Pons (tissue), 1 donor: ENCODE measurements around the gene CMIP.
"Not testable (repeated sequence)": the region's sequence is repeated elsewhere in the genome, so short reads cannot be mapped to it uniquely, and the experiment has no call there.

Experiments
- DNase-seq: peaks from one replicate; pipeline ENCODE4 v3.0.0-alpha.2; 2016; ENCODE audit warnings: low spot score

CMIP gene

GRCh38 chr16:81686391-81687130 is 242.0 kb downstream of the CMIP start:
- no peak for DNase-seq

GRCh38 chr16:81687131-81687456 is 242.5 kb downstream of the CMIP start:
- no peak for DNase-seq

DNA sequence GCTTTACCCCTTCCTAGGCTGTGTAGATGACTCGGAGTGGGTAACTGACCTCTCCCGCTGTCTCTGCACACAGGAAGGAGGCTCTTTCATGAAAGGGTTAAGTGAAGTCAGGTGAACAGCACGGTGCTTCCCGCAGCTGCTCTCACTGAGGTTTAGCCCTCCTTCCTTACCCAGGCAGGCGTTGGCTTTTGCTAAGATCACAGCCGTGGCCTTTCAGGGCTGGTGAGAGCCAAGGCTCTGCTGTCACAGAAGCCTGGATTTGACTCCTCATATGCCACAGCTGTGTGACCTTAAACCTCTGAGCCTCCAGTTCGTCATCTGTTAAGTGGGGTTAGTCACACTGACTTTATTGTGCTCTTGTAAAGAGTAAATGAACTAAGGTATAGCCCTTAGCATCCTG is 243.6 kb downstream of the CMIP start:
- DNase-seq = no peak

DNA sequence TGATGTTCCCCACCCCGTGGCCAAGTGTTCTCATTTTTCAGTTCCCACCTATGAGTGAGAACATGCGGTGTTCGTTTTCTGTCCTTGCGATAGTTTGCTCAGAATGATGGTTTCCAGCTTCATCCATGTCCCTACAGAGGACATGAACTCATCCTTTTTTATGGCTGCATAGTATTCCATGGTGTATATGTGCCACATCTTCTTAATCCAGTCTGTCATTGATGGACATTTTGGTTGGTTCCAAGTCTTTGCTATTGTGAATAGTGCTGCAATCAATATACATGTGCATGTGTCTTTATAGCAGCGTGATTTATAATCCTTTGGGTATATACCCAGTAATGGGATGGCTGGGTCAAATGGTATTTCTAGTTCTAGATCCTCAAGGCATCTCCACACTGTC is 244.2 kb downstream of the CMIP start:
- not testable (repeated sequence) for DNase-seq

GRCh38 chr16:81692021-81692420 is 247.4 kb downstream of the CMIP start:
- DNase-seq = no peak

GRCh38 chr16:81692571-81692970 is 248.0 kb downstream of the CMIP start:
- no peak for DNase-seq

DNA sequence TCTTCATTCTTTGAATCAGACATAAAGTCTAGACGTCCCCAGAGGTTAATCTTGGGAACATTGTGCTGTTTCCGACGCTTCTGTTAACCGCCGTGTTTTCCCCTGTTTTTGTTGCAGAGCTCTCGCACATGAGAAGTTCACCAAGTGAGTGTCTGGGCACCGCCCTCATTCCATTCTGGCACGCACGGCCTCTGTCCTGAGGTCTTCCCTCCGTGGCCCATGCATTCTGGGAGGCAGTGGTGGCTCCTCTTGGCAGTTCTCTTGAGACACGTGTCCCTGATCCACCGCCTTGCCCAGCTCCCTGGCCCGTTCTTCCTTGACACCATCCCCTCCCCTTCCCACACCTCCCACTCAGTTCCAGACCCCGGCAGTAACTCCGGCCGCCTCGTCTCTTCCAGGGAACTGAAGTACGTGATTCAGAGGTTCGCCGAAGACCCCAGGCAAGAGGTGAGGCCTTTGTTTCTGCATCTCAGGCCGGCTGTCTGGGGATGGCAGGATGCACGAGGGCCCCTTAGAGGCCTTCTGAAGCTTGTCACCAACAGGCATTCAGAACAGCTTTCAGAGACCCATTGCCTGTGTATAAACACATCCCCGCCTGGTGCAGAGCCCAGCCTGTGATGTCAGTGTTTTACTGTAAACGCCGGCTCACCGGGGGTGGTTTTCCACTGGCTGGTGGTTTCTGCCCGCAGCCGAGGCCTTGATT is 248.6 kb downstream of the CMIP start:
- DNase-seq = no peak

GRCh38 chr16:81693744-81694303 is 249.2 kb downstream of the CMIP start:
- DNase-seq = no peak

DNA sequence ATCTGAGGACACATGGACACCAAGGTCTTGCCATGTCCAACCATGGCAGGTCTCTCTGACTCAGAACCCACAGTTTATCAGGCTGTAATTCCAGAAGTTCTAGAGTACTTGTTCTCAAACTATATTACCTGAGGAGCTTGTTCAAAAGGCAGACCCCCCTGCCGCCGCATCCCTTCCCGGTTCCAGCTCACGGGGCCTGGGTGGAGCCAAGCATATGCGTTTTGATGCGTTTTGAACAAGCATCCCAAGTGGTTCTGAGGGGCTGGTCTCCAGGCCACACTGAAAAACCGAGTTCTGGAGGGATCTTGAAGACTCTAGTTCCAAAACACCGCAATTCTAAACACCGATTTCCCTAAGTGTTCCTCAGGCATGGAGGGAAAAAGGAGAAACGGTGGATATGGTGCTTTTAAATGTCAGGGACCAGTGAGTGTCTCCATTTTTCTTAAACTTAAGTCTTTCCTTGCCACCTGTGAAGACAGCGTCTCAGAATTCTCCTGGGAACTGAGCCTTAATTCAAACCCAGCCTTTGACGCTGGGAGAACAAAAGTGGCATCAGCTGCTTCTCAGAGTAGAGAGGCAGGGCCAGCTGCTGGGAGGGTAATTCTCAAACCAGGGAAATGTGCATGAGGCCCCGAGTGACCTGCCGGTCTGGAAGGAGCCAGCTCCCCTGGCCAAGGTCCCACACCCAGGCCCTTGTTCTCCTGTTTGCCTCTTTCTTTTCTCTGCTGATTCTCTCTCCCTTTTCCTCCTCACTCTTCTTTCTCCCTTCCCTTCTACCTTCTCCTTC is 250.1 kb downstream of the CMIP start:
- peak; percentile 54 for DNase-seq

DNA sequence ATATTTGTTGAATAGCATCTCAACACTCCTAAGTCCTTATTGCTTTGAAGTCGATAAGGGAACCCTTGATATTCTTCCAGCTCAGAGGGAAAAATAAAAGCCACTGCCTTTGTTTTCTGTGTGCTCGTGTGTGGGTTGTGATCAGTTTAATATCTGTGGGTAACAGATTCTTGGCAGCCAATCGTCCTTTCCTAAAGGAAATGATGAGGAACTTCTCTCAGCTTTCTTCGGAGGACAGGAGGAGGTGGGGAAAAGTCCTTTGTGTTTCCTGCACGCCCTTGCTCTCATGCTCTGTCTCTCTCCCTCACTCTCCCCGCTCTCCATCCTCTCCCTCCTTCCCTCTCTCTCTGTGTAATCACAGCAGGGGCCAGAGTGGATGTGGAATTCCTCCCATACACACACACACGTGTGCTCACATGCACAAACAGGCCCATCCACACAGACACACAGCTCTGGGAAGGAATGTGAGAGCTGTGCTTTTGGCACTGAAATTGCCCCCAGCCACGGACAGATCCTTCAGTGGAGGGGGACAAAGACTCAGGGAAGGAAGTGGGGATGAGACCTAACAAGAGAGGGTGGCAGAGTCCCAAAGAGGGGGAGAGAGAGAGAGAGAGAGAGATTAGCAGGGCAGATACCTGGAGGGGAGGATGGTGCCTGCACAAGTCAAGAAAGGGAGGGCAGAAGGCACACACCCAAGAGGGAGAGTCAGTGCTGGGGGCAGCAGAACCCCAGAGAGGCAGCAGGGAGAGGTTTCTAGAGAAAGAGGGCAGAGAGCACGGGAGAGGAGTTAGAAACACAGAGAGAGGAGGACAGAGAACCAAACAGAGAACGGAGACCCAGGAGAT is 250.9 kb downstream of the CMIP start:
- no peak for DNase-seq

DNA sequence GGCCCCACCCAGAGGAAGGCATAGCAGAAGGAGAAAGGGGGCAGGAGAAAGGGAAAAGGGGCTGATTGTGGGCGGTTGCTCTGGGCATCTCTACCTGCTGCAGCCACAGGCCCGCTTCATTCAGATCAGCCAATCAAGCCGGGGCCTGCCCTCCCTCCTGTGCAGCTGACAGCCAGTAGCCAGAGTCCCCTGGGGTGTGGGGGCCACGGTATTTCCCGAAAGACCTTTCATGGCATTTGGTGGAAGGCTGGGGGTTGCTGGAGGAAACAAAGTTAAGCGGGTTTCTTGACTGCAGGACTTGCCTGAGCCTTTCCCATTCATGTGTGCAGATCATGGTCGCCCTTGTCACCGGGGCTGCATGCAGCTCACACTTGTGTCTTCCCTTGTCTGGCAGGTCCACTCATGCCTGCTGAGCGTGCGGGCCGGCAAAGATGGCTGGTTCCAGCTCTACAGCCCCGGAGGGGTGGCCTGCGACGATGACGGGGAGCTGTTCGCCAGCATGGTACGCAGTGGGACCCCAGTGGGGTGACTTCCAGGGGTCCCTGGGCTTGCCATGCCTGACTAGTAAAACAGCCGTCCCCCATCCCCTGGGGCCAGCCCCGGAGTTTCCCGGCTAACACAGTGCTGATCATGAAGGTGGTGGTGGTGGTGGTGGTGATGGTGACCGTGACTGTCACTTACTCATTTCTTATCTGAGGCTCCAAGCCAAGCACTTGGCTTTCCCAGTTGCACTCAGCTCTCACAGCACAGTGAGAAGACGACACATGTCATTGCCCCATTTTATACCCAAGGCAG is 251.8 kb downstream of the CMIP start:
- no peak for DNase-seq

GRCh38 chr16:81696961-81697615 is 252.5 kb downstream of the CMIP start:
- DNase-seq = peak; percentile 47

- DNase-seq = no peak
Observed at GRCh38 chr16:81697616-81698309, 253.2 kb downstream of the CMIP start.

- no peak for DNase-seq
Observed at GRCh38 chr16:81698310-81698641, 253.7 kb downstream of the CMIP start.

- no peak for DNase-seq
Observed at GRCh38 chr16:81699596-81699995, 255.0 kb downstream of the CMIP start.

GRCh38 chr16:81700071-81700779 is 255.6 kb downstream of the CMIP start:
- no peak for DNase-seq

- DNase-seq = no peak
Observed at GRCh38 chr16:81700780-81701165, 256.2 kb downstream of the CMIP start.

- DNase-seq = no peak
Observed at GRCh38 chr16:81701296-81701970, 256.8 kb downstream of the CMIP start.

DNA sequence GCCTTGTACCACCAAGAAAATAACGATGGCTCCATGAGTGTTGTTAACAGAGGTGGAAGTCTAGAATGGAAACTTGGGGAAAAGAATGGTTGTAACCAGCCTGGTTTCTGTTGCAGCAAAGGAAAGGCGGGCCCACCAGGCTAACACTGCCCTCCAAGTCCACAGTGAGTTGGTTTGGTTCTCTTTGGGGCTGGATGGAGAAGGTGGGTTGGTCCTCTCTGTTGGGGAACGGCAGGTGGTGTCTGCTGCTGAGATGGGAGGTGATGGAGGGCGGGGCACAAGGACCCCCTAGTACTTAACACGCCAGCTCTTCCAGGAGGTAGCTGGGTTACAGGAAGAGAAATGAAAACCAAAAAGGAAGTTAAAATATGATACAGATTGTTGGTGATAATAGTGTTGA is 257.9 kb downstream of the CMIP start:
- DNase-seq = no peak
